Measurements from ENCODE around the gene SV2C. TPM values are rescaled to one million over a fixed set of nuclear protein-coding genes. Genes with fewer than 3 reads are reported as not detected.

Gene SV2C
- total and polyA plus RNA-seq, 4 donors: under 0.01 to 0.04 (median 0.03) TPM; not detected in 1

DNA sequence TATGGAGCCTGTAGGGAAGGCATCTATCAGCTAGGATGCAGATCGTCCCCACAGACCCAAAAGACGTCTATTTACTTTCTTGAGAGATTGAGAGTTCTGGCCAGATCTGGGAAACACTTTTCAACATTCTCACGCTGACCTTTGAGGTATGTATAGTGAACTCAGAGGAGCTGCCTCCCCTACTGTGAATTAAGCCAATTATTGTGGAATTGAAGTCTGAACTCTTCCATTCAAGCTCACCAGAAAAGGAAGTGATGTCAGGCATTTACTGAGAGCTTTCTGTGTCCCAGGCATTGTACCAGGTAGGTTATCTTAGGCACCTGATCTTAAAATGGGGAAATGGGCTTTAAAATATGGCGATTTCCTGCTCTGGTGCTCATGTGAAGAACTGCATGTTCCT, 136.5 kb downstream of the SV2C start:
- no peak for TF ChIP-seq REST (IDR thresholded peaks at IDR 0.05)
- no peak for TF ChIP-seq HNF4G (IDR thresholded peaks at IDR 0.05)
- TF ChIP-seq YY1 (IDR thresholded peaks at IDR 0.05): no peak
- TF ChIP-seq SP1 (IDR thresholded peaks at IDR 0.05): no peak
- DNase-seq (ENCODE audit: low spot score): no peak
- H3K9ac ChIP-seq (ENCODE audit: low read depth in 1 of 2, low read length in 2 of 2): no peak overlapping the region
- H3K4me1 ChIP-seq (ENCODE audit: control insufficient read depth in 4 of 4, insufficient read depth in 4 of 4, low read length in 3 of 4): no peaks in the 10 kb centered on the region
- no peak overlapping the region for H3K27ac ChIP-seq (ENCODE audit: low read depth in 1 of 2, low read length in 2 of 2)
- H3K36me3 ChIP-seq (ENCODE audit: control insufficient read depth in 4 of 4, insufficient read depth in 3 of 4, low read depth in 1 of 4, low read length in 3 of 4): no peaks in the 10 kb centered on the region
- no peaks in the 10 kb centered on the region for H3K27me3 ChIP-seq (ENCODE audit: control insufficient read depth in 4 of 4, insufficient read depth in 4 of 4, low read length in 3 of 4)
- no peaks in the 10 kb centered on the region for H3K9me3 ChIP-seq (ENCODE audit: control insufficient read depth in 4 of 4, low read length in 3 of 4)
- H3K4me3 ChIP-seq (ENCODE audit: low read depth in 1 of 3, low read length in 3 of 3): no peak overlapping the region
- WGBS: 87% methylated on average over 4 of the region's 4 CpGs

- no peaks in the 10 kb centered on the region for H3K27me3 ChIP-seq (ENCODE audit: control insufficient read depth in 4 of 4, insufficient read depth in 4 of 4, low read length in 3 of 4)
- no peak for DNase-seq (ENCODE audit: low spot score)
- no peak overlapping the region for H3K27ac ChIP-seq (ENCODE audit: low read depth in 1 of 2, low read length in 2 of 2)
- H3K4me3 ChIP-seq (ENCODE audit: low read depth in 1 of 3, low read length in 3 of 3): no peak overlapping the region
- TF ChIP-seq NR2F2 (IDR thresholded peaks at IDR 0.05) (no peak), REST (IDR thresholded peaks at IDR 0.05) (no peak), YY1 (IDR thresholded peaks at IDR 0.05) (no peak), EGR1 (IDR thresholded peaks at IDR 0.05; ENCODE audit: low read depth in 2 of 2) (no peak), TAF1 (conservative IDR thresholded peaks at IDR 0.05) (no peak), JUND (IDR thresholded peaks at IDR 0.05) (no peak), FOXA1 (IDR thresholded peaks at IDR 0.05) (no peak), HNF4G (IDR thresholded peaks at IDR 0.05) (no peak), ZBTB33 (IDR thresholded peaks at IDR 0.05) (no peak), RAD21 (IDR thresholded peaks at IDR 0.05) (no peak), MAX (IDR thresholded peaks at IDR 0.05) (no peak)
- TF ChIP-seq, protein P1, sequence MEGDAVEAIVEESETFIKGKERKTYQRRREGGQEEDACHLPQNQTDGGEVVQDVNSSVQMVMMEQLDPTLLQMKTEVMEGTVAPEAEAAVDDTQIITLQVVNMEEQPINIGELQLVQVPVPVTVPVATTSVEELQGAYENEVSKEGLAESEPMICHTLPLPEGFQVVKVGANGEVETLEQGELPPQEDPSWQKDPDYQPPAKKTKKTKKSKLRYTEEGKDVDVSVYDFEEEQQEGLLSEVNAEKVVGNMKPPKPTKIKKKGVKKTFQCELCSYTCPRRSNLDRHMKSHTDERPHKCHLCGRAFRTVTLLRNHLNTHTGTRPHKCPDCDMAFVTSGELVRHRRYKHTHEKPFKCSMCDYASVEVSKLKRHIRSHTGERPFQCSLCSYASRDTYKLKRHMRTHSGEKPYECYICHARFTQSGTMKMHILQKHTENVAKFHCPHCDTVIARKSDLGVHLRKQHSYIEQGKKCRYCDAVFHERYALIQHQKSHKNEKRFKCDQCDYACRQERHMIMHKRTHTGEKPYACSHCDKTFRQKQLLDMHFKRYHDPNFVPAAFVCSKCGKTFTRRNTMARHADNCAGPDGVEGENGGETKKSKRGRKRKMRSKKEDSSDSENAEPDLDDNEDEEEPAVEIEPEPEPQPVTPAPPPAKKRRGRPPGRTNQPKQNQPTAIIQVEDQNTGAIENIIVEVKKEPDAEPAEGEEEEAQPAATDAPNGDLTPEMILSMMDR (IDR thresholded peaks at IDR 0.05; ENCODE audit: low read depth, low read length, missing input control): no peak
- H3K4me1 ChIP-seq (ENCODE audit: control insufficient read depth in 4 of 4, insufficient read depth in 4 of 4, low read length in 3 of 4): no peaks in the 10 kb centered on the region
- no peaks in the 10 kb centered on the region for H3K36me3 ChIP-seq (ENCODE audit: control insufficient read depth in 4 of 4, insufficient read depth in 3 of 4, low read depth in 1 of 4, low read length in 3 of 4)
- no peak overlapping the region for H3K9ac ChIP-seq (ENCODE audit: low read depth in 1 of 2, low read length in 2 of 2)
- 76% methylated on average over 4 of the region's 4 CpGs for WGBS
- no peaks in the 10 kb centered on the region for H3K9me3 ChIP-seq (ENCODE audit: control insufficient read depth in 4 of 4, low read length in 3 of 4)
Measured at GRCh38 chr5:76221311-76221710, 138.1 kb downstream of the SV2C start.

Measured in liver (tissue), 9 donors.